SK-N-SH treated with all-trans-retinoic acid at 6 μM for 48 hours (cell line): Measurements from ENCODE around the gene PTTG1IP.

Experiments
- CREB5 ChIP-seq: fragments of 250-450 bp; sonication (Bioruptor Pico); IDR thresholded peaks from 2 replicates; pipeline ENCODE4 v1.5.1; 2020; ENCODE audit warnings: low read depth, mild to moderate bottlenecking, moderate library complexity
- CSRNP3 ChIP-seq: fragments of 250-450 bp; sonication (Bioruptor Pico); IDR thresholded peaks from 2 replicates; pipeline ENCODE4 v1.5.1; 2021; ENCODE audit warnings: mild to moderate bottlenecking, moderate library complexity
- GLIS3 ChIP-seq: fragments of 250-450 bp; sonication (Bioruptor Pico); IDR thresholded peaks from 2 replicates; pipeline ENCODE4 v1.5.0; 2020; ENCODE audit warnings: mild to moderate bottlenecking, moderate library complexity
- ISL1 ChIP-seq: fragments of 250-450 bp; sonication (Bioruptor Pico); IDR thresholded peaks from 2 replicates; pipeline ENCODE4 v2.1.2; 2022; ENCODE audit warnings: mild to moderate bottlenecking, moderate library complexity
- OSR1 ChIP-seq: fragments of 250-450 bp; sonication (Bioruptor Pico); IDR thresholded peaks from 2 replicates; pipeline ENCODE4 v1.8.0; 2022; ENCODE audit warnings: moderate library complexity, mild to moderate bottlenecking, inconsistent platforms
- PATZ1 ChIP-seq: fragments of 250-450 bp; sonication (Bioruptor Pico); IDR thresholded peaks from 2 replicates; pipeline ENCODE4 v1.8.0; 2020; ENCODE audit warnings: mild to moderate bottlenecking, moderate library complexity, borderline replicate concordance
- PPARA ChIP-seq: fragments of 250-450 bp; sonication (Bioruptor Pico); IDR thresholded peaks from 2 replicates; pipeline ENCODE4 v1.5.0; 2020; ENCODE audit warnings: mild to moderate bottlenecking, borderline replicate concordance
- SNAI2 ChIP-seq: fragments of 250-450 bp; sonication (Bioruptor Pico); IDR thresholded peaks from 2 replicates; pipeline ENCODE4 v1.5.0; 2020; ENCODE audit warnings: mild to moderate bottlenecking, moderate library complexity
- TOX ChIP-seq: fragments of 250-450 bp; sonication (Bioruptor Pico); IDR thresholded peaks from 2 replicates; pipeline ENCODE4 v1.8.0; 2021; ENCODE audit warnings: mild to moderate bottlenecking, moderate library complexity, borderline replicate concordance
- ZFP3 ChIP-seq: fragments of 250-450 bp; sonication (Bioruptor Pico); IDR thresholded peaks from 2 replicates; pipeline ENCODE4 v1.5.0; 2020; ENCODE audit warnings: mild to moderate bottlenecking, moderate library complexity
- ZFP30 ChIP-seq: fragments of 450-650 bp; formaldehyde crosslinking; IDR thresholded peaks from 2 replicates; pipeline ENCODE4 v1.5.0; 2022; ENCODE audit warnings: mild to moderate bottlenecking, moderate library complexity
- ZNF8 ChIP-seq: fragments of 450-650 bp; formaldehyde crosslinking; IDR thresholded peaks from 2 replicates; pipeline ENCODE4 v1.5.0; 2020; ENCODE audit warnings: mild to moderate bottlenecking, moderate library complexity
- TF ChIP-seq, protein P1 (sequence below): fragments of 250-450 bp; sonication (Bioruptor Pico); IDR thresholded peaks from 2 replicates; pipeline ENCODE4 v1.5.0; 2020; ENCODE audit warnings: mild to moderate bottlenecking, moderate library complexity

- TF ChIP-seq, protein P1, sequence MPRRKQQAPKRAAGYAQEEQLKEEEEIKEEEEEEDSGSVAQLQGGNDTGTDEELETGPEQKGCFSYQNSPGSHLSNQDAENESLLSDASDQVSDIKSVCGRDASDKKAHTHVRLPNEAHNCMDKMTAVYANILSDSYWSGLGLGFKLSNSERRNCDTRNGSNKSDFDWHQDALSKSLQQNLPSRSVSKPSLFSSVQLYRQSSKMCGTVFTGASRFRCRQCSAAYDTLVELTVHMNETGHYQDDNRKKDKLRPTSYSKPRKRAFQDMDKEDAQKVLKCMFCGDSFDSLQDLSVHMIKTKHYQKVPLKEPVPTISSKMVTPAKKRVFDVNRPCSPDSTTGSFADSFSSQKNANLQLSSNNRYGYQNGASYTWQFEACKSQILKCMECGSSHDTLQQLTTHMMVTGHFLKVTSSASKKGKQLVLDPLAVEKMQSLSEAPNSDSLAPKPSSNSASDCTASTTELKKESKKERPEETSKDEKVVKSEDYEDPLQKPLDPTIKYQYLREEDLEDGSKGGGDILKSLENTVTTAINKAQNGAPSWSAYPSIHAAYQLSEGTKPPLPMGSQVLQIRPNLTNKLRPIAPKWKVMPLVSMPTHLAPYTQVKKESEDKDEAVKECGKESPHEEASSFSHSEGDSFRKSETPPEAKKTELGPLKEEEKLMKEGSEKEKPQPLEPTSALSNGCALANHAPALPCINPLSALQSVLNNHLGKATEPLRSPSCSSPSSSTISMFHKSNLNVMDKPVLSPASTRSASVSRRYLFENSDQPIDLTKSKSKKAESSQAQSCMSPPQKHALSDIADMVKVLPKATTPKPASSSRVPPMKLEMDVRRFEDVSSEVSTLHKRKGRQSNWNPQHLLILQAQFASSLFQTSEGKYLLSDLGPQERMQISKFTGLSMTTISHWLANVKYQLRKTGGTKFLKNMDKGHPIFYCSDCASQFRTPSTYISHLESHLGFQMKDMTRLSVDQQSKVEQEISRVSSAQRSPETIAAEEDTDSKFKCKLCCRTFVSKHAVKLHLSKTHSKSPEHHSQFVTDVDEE (CRISPR knock-in tag) = no peak
- TF ChIP-seq PATZ1 (CRISPR knock-in tag) (no peak), CSRNP3 (CRISPR knock-in tag) (no peak), TOX (CRISPR knock-in tag) (no peak), GLIS3 (no peak), SNAI2 (CRISPR knock-in tag) (no peak), ZFP30 (no peak), PPARA (CRISPR knock-in tag) (no peak), ZFP3 (CRISPR knock-in tag) (no peak), CREB5 (no peak), ZNF8 (CRISPR knock-in tag) (no peak), OSR1 (CRISPR knock-in tag) (no peak), ISL1 (CRISPR knock-in tag) (no peak)
These were observed 37.2 kb downstream of the PTTG1IP start for GRCh38 chr21:44836349-44836665.
